ENCODE results near the gene MED27. TPM values are rescaled to one million over a fixed set of nuclear protein-coding genes. Genes with fewer than 3 reads are reported as not detected.

MED27 gene
- total RNA-seq, 1 experiment from 2014 or later, result 24.4 TPM

DNA sequence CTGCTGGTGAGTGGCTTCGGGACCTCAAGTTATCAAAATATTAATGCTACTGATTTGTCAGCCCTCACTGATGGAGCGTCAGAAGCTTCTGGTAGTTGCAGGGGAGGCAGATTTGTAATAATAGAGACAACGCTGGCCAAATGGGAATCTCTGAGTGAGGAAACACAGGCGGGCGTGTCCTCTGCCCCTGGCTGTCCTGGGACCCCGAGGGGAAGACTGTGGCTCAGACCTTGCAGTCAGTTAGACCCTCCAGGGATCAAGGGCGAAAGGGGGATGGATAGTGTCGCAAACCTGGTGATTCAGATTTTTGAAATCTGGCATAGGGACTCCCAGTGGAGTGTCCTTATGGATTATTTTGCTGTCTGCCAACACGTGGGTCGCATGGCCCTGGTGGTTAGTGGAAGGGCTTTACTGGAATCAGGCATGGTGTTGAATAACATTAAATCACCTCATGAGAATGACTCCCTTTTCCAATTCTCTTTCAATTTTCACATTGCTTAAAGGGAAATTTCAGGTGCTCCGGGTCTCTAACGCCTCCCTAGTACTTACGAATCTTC lies 47.1 kb upstream of the MED27 start:
- in situ Hi-C loops (cut with HindIII; ENCODE audit: low pct_unique_long_range_greater_than_20kb, low sequenced_read_pairs), result no loop called here
- CTCF ChIA-PET, result no interaction called here
- no peak for ATAC-seq
- no peak overlapping the region for H3K4me3 ChIP-seq (ENCODE audit: low read depth in 2 of 2, low read length in 2 of 2)
- DNase-seq (ENCODE audit: low read depth, low spot score), result no peak
- H3K9me3 ChIP-seq (ENCODE audit: control insufficient read depth, insufficient read depth, low read depth, low read length), result no peaks in the 10 kb centered on the region
- TF ChIP-seq TCF7L2 (IDR thresholded peaks at IDR 0.05; ENCODE audit: low read depth, low read length) (no peak), POLR2AphosphoS5 (IDR thresholded peaks at IDR 0.05; ENCODE audit: low read depth, low read length) (no peak), SIN3A (IDR thresholded peaks at IDR 0.05; ENCODE audit: borderline replicate concordance, insufficient read depth, low read depth, low read length) (no peak)
- TF ChIP-seq, protein P1, sequence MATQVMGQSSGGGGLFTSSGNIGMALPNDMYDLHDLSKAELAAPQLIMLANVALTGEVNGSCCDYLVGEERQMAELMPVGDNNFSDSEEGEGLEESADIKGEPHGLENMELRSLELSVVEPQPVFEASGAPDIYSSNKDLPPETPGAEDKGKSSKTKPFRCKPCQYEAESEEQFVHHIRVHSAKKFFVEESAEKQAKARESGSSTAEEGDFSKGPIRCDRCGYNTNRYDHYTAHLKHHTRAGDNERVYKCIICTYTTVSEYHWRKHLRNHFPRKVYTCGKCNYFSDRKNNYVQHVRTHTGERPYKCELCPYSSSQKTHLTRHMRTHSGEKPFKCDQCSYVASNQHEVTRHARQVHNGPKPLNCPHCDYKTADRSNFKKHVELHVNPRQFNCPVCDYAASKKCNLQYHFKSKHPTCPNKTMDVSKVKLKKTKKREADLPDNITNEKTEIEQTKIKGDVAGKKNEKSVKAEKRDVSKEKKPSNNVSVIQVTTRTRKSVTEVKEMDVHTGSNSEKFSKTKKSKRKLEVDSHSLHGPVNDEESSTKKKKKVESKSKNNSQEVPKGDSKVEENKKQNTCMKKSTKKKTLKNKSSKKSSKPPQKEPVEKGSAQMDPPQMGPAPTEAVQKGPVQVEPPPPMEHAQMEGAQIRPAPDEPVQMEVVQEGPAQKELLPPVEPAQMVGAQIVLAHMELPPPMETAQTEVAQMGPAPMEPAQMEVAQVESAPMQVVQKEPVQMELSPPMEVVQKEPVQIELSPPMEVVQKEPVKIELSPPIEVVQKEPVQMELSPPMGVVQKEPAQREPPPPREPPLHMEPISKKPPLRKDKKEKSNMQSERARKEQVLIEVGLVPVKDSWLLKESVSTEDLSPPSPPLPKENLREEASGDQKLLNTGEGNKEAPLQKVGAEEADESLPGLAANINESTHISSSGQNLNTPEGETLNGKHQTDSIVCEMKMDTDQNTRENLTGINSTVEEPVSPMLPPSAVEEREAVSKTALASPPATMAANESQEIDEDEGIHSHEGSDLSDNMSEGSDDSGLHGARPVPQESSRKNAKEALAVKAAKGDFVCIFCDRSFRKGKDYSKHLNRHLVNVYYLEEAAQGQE (IDR thresholded peaks at IDR 0.05; ENCODE audit: insufficient read depth in 1 of 2, low read depth in 2 of 2, low read length in 1 of 2), result no peak
- TF ChIP-seq, protein P2, sequence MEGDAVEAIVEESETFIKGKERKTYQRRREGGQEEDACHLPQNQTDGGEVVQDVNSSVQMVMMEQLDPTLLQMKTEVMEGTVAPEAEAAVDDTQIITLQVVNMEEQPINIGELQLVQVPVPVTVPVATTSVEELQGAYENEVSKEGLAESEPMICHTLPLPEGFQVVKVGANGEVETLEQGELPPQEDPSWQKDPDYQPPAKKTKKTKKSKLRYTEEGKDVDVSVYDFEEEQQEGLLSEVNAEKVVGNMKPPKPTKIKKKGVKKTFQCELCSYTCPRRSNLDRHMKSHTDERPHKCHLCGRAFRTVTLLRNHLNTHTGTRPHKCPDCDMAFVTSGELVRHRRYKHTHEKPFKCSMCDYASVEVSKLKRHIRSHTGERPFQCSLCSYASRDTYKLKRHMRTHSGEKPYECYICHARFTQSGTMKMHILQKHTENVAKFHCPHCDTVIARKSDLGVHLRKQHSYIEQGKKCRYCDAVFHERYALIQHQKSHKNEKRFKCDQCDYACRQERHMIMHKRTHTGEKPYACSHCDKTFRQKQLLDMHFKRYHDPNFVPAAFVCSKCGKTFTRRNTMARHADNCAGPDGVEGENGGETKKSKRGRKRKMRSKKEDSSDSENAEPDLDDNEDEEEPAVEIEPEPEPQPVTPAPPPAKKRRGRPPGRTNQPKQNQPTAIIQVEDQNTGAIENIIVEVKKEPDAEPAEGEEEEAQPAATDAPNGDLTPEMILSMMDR (IDR thresholded peaks at IDR 0.05), result no peak
- no peak overlapping the region for H3K27ac ChIP-seq (ENCODE audit: low read length)
- H3K27me3 ChIP-seq (ENCODE audit: control insufficient read depth, insufficient read depth, low read length), result peaks cover 2% of the 10 kb centered on the region; the same call in 1 of the 2 replicates
- intact Hi-C loops (cut with micrococcal nuclease; ENCODE audit: unreplicated experiment), result no loop called here
- H3K36me3 ChIP-seq (ENCODE audit: control insufficient read depth, insufficient read depth, low read length), result no peaks in the 10 kb centered on the region
- no peaks in the 10 kb centered on the region for H3K4me1 ChIP-seq (ENCODE audit: control insufficient read depth, insufficient read depth, low read length)
- BruUV-seq (replicated peaks), result no TSS peak
- POLR2A ChIA-PET, result no interaction called here

DNA sequence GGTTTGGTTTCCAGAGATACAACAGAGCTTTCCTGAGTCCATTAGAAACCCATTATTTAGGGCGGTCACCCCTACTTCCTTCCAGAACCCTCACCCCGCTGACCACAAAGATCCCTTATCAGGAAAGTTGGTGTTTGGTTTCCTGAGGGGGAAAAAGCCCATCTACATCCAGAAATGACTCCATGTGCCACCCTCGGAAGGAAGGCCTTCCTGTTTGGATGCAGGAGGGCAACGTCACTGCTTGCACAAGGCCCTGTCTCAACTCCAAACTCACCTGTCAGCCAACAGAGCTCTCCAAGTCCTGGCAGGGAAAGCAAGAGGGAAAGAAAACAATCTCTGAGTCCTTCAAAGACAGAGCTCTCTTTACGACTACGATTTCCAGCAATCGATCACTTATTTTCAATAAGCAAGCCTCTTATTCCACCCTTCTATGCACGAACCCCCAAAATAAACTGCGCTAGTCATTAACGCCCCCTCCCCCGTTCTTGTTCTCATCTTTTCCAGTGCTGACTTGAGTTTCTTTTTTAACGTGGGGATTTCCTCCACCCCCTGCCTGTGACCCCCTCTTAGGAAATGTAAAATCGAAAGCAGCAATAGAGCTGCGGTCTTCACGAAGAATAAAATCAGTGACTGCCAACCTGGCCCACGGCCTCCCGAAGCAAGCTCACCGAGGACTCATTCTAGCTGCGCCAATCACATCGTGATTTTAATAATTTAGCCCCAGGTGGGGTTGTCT lies 46.4 kb upstream of the MED27 start:
- POLR2A ChIA-PET, result no interaction called here
- Histone ChIP-seq H3K27ac (ENCODE audit: low read length) (no peak overlapping the region), H3K9me3 (ENCODE audit: control insufficient read depth, insufficient read depth, low read depth, low read length) (no peaks in the 10 kb centered on the region), H3K4me3 (ENCODE audit: low read depth in 2 of 2, low read length in 2 of 2) (no peak overlapping the region), H3K4me1 (ENCODE audit: control insufficient read depth, insufficient read depth, low read length) (no peaks in the 10 kb centered on the region), H3K36me3 (ENCODE audit: control insufficient read depth, insufficient read depth, low read length) (no peaks in the 10 kb centered on the region), H3K27me3 (ENCODE audit: control insufficient read depth, insufficient read depth, low read length) (peaks cover 2% of the 10 kb centered on the region)
- TF ChIP-seq, protein P2 (IDR thresholded peaks at IDR 0.05), result no peak
- TF ChIP-seq SIN3A (IDR thresholded peaks at IDR 0.05; ENCODE audit: borderline replicate concordance, insufficient read depth, low read depth, low read length) (no peak), TCF7L2 (IDR thresholded peaks at IDR 0.05; ENCODE audit: low read depth, low read length) (no peak), POLR2AphosphoS5 (IDR thresholded peaks at IDR 0.05; ENCODE audit: low read depth, low read length) (no peak)
- in situ Hi-C loops (cut with HindIII; ENCODE audit: low pct_unique_long_range_greater_than_20kb, low sequenced_read_pairs), result no loop called here
- DNase-seq (ENCODE audit: low read depth, low spot score) (no peak), ATAC-seq (no peak)
- CTCF ChIA-PET, result no interaction called here
- intact Hi-C loops (cut with micrococcal nuclease; ENCODE audit: unreplicated experiment), result no loop called here
- BruUV-seq (replicated peaks), result no TSS peak

Measured in Panc1 (cell line).